HG03196 (cell line): ENCODE measurements around the gene BACH1.

ENCODE experiments used
- ATAC-seq: cut with Tn5 transposase; IDR thresholded peaks from one replicate; pipeline ENCODE4 v1.9.1; 2021; ENCODE audit not compliant: unreplicated experiment

BACH1 gene

GRCh38 chr21:29377266-29377665, 78.5 kb downstream of the BACH1 start:
- ATAC-seq: no peak

- ATAC-seq: no peak
Observed at GRCh38 chr21:29378832-29379231, 80.1 kb downstream of the BACH1 start.

- ATAC-seq: no peak
Observed at GRCh38 chr21:29379517-29380054, 80.9 kb downstream of the BACH1 start.

GRCh38 chr21:29382030-29382654, 83.4 kb downstream of the BACH1 start:
- no peak for ATAC-seq

- ATAC-seq: no peak
Observed at GRCh38 chr21:29384683-29385359, 86.1 kb downstream of the BACH1 start.

GRCh38 chr21:29385934-29386520, 87.3 kb downstream of the BACH1 start:
- no peak for ATAC-seq

- ATAC-seq: no peak
Observed at GRCh38 chr21:29386803-29387202, 88.1 kb downstream of the BACH1 start.

DNA sequence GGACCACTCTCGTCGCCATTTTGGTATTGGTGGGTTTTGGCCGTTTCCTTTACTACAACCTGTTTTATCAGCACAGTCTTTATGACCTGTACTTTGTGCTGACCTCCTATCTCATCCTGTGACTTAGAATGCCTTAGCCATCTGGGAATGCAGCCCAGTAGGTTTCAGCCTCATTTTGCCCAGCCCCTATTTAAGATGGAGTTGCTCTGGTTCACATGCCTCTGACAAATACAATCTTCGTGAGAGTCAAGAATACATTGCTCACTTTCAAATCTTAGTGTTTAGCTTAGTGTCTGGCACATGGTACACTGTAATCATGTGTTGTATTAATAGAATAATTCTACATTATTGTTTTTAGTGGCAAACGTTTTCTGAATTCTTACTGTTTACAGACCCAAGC, 88.9 kb downstream of the BACH1 start:
- no peak for ATAC-seq

GRCh38 chr21:29389136-29389535, 90.4 kb downstream of the BACH1 start:
- ATAC-seq: no peak

DNA sequence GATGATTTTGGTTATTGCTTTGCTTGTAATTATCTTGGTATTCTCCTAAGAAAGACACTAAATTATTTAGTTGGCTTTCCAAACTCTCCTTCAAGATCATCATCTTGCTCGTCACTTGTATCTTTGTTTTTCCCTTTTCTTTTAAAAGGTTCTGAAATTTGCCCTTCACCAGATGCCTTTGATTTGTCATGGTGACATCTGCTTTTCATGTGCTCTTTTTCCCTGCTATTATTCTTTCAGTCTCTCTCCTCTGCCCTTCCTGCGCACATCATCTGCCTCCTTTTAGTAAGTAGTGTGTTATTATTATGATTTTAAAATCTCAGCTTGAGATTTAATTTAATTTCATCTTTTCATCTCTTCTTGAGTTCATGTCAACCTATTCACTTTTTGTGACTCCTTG, 92.1 kb downstream of the BACH1 start:
- ATAC-seq: no peak

GRCh38 chr21:29394051-29394450, 95.3 kb downstream of the BACH1 start:
- ATAC-seq: no peak
